CD4-positive, alpha-beta T cell treated with Interleukin-4 for 4 hours (primary cell): ENCODE results near the gene CNKSR2.

ENCODE experiments used
- DNase-seq: peaks from one replicate; pipeline ENCODE4 v3.0.0-alpha.2; 2020

The CNKSR2 gene

DNA sequence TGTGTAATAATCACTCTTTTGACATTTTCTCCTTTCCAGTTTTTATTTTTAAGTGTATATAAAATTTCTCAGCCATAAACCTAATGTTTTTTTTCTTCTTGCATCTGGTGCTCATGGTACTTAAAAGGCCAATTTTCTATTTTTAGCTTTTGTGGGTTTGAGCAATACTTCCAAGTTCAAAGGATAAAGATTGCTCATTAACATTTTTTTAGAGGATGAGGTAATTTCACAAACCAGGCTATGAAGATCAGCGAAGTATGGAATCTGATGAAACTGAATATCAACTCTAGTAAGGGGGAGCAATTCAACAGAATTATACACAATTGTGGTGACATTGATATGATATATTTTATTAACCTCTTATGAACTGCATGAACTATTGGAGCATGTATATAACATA, 309.7 kb downstream of the CNKSR2 start:
- DNase-seq, result no peak

DNA sequence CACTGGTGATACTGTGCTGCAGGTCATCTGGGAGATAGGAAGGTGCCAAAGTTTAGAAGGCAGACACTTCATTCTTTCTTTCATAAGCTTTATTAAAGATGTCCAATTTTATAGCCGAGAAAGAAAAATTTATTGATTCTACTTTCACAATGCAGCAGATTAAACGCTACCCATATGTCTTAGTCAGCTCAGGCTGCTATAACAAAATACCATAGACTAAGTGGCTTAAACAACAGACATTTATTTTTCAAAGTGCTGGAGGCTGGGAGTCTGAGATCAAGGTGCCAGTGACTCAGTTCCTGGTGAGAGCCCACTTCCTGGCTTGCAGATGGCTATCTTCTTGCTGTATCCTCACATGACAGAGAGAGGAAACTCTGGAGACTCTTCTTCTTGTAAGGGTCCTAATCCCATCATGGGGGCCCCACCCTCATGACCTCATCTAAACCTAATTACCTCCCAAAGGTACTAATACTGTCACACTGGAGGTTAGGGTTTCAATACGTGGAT, 317.3 kb downstream of the CNKSR2 start:
- no peak for DNase-seq

- no peak for DNase-seq
Measured at GRCh38 chrX:21698272-21698671, 324.1 kb downstream of the CNKSR2 start.

GRCh38 chrX:21699136-21699535, 324.9 kb downstream of the CNKSR2 start:
- no peak for DNase-seq

DNA sequence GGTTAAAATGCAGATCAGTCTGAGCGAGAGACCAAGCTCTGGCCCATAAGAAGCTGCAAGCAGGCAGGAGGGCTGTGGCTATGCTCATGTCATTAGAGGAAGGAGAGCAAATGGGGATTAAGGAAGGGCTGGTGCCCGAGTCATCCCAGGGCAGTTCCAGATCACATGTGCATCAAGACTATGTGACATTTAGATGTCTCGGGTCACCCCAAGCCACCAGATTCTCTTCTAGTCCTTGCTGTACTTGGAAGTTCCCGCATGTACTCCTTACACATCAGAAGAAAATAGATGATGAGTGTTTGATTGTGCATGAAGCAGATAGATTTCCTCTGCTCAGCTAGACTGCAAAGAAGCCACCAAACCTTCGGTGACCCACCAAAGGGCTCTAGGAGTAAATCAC, 326.1 kb downstream of the CNKSR2 start:
- no peak for DNase-seq

- no peak for DNase-seq
Measured at GRCh38 chrX:21700967-21701366, 326.7 kb downstream of the CNKSR2 start.

- no peak for DNase-seq
Measured at GRCh38 chrX:21702725-21703124, 328.5 kb downstream of the CNKSR2 start.
